PC-3 (cell line): ENCODE results near the gene SPOP. TPM values are rescaled to one million over a fixed set of nuclear protein-coding genes. Genes with fewer than 3 reads are reported as not detected.
"Not testable (repeated sequence)": the region's sequence is repeated elsewhere in the genome, so short reads cannot be mapped to it uniquely, and the experiment has no call there.

ENCODE experiments used
- ATAC-seq: fragments of 200-7000 bp; cut with Tn5 transposase; 2 replicates; pipeline ENCODE4 v1.9.1; 2020; ENCODE audit warnings: mild to moderate bottlenecking, moderate library complexity
- BruUV-seq: library from RNA; stranded (reverse); fragments of 400-500 nt; replicated peaks from 2 replicates; lab custom pipeline; 2021; lab: Mats Ljungman, UMichigan
- CTCF ChIA-PET: fragments of 300-600 bp; sonication (Branson Sonifier 250); formaldehyde crosslinking; loops from one replicate; lab custom pipeline; 2022; ENCODE audit warnings: antibody characterized with exemption; lab: Charles Lee
- POLR2A ChIA-PET: fragments of 300-600 bp; sonication (Branson Sonifier 250); formaldehyde crosslinking; loops from one replicate; lab custom pipeline; 2022; ENCODE audit warnings: antibody characterized with exemption; ENCODE audit not compliant: unreplicated experiment; lab: Charles Lee
- DNase-seq: peaks from one replicate; pipeline ENCODE4 v3.0.0-alpha.2; 2015
- H2AFZ ChIP-seq: fragments of 300-600 bp; sonication (generic); 2 replicates; pipeline ENCODE4 v1.6.0; 2016; ENCODE audit warnings: antibody characterized with exemption, low read length
- H3F3A ChIP-seq: fragments of 300-600 bp; sonication (generic); one replicate; pipeline ENCODE4 v1.6.0; 2017; ENCODE audit warnings: antibody characterized with exemption, low read length, control low read depth, mild to moderate bottlenecking; ENCODE audit not compliant: unreplicated experiment
- H3K27ac ChIP-seq: fragments of 300-600 bp; sonication (generic); 2 replicates; pipeline ENCODE4 v1.5.1; 2016; ENCODE audit warnings: mild to moderate bottlenecking, low read length
- H3K27me3 ChIP-seq: fragments of 300-600 bp; sonication (generic); 2 replicates; pipeline ENCODE4 v1.6.1; 2016; ENCODE audit warnings: low read length, mixed read lengths
- H3K36me3 ChIP-seq: fragments of 300-600 bp; sonication (generic); 2 replicates; pipeline ENCODE4 v1.6.1; 2016; ENCODE audit warnings: low read depth, mixed run types, low read length, mixed read lengths
- H3K4me1 ChIP-seq: fragments of 300-600 bp; sonication (generic); 2 replicates; pipeline ENCODE4 v1.5.1; 2016; ENCODE audit warnings: low read length; ENCODE audit not compliant: insufficient read depth
- H3K4me2 ChIP-seq: fragments of 300-600 bp; sonication (generic); 2 replicates; pipeline ENCODE4 v1.6.0; 2016; ENCODE audit warnings: low read length
- H3K4me3 ChIP-seq: fragments of 300-600 bp; sonication (generic); 2 replicates; pipeline ENCODE4 v1.5.1; 2016; ENCODE audit warnings: mild to moderate bottlenecking, low read length, mixed read lengths
- H3K79me2 ChIP-seq: fragments of 300-600 bp; sonication (generic); 2 replicates; pipeline ENCODE4 v1.6.1; 2017; ENCODE audit warnings: low read length, mixed read lengths
- H3K9ac ChIP-seq: fragments of 300-600 bp; sonication (generic); 2 replicates; pipeline ENCODE4 v1.6.0; 2016; ENCODE audit warnings: mild to moderate bottlenecking, low read length
- H3K9me2 ChIP-seq: fragments of 300-600 bp; sonication (generic); replicated peaks from 2 replicates; pipeline ENCODE4 v1.6.1; 2016; ENCODE audit warnings: mixed run types, low read length, mixed read lengths
- H3K9me3 ChIP-seq: fragments of 300-600 bp; sonication (generic); 2 replicates; pipeline ENCODE4 v1.6.1; 2016; ENCODE audit warnings: low read length, mixed read lengths
- H4K20me1 ChIP-seq: fragments of 300-600 bp; sonication (generic); 2 replicates; pipeline ENCODE4 v1.6.1; 2016; ENCODE audit warnings: low read length, mixed read lengths
- EZH2 ChIP-seq: fragments of 300-600 bp; sonication (generic); IDR thresholded peaks from one replicate; pipeline ENCODE4 v1.6.1; 2017; ENCODE audit warnings: antibody characterized with exemption, mild to moderate bottlenecking, low read length; ENCODE audit not compliant: unreplicated experiment
- EZH2phosphoT487 ChIP-seq: fragments of 300-600 bp; sonication (generic); IDR thresholded peaks from 2 replicates; pipeline ENCODE4 v1.6.1; 2018; ENCODE audit warnings: mild to moderate bottlenecking, antibody characterized with exemption, low read length, borderline replicate concordance
- intact Hi-C: fragments of 100-400 bp; cut with micrococcal nuclease; formaldehyde crosslinking; loops from 2 replicates; pipeline ENCODE4 v1.9.0; 2023
- total RNA-seq: library from RNA; depleted of rRNA; stranded (reverse); fragments of >200 nt; gene quantifications from 2 replicates; pipeline ENCODE4 v1.2.3, GENCODE V29; 2014
- TF ChIP-seq, protein P1 (sequence below): fragments of 300-600 bp; sonication (generic); conservative IDR thresholded peaks from 2 replicates; pipeline ENCODE4 v1.5.1; 2017; ENCODE audit warnings: antibody characterized with exemption, low read depth, mild to moderate bottlenecking, low read length

Gene SPOP
- total RNA-seq, 1 experiment from 2014 or later, result 54.7 TPM

GRCh38 chr17:49647256-49647585 lies 30.7 kb downstream of the SPOP start:
- Histone ChIP-seq H3F3A (peaks cover 9% of the 10 kb centered on the region), H3K4me1 (peaks cover 19% of the 10 kb centered on the region), H3K27me3 (no peaks in the 10 kb centered on the region), H3K4me3 (no peak overlapping the region), H3K9ac (no peak overlapping the region), H3K36me3 (no peaks in the 10 kb centered on the region), H3K9me3 (no peaks in the 10 kb centered on the region), H3K27ac (peak overlapping the region; percentile 62), H3K9me2 (no peaks in the 10 kb centered on the region), H3K4me2 (peak overlapping the region; percentile 75; the same call in 1 of the 2 replicates), H4K20me1 (no peaks in the 10 kb centered on the region), H2AFZ (no peak overlapping the region), H3K79me2 (peaks cover 74% of the 10 kb centered on the region)
- DNase-seq, result no peak
- TF ChIP-seq EZH2phosphoT487 (no peak), EZH2 (no peak)
- TF ChIP-seq, protein P1, sequence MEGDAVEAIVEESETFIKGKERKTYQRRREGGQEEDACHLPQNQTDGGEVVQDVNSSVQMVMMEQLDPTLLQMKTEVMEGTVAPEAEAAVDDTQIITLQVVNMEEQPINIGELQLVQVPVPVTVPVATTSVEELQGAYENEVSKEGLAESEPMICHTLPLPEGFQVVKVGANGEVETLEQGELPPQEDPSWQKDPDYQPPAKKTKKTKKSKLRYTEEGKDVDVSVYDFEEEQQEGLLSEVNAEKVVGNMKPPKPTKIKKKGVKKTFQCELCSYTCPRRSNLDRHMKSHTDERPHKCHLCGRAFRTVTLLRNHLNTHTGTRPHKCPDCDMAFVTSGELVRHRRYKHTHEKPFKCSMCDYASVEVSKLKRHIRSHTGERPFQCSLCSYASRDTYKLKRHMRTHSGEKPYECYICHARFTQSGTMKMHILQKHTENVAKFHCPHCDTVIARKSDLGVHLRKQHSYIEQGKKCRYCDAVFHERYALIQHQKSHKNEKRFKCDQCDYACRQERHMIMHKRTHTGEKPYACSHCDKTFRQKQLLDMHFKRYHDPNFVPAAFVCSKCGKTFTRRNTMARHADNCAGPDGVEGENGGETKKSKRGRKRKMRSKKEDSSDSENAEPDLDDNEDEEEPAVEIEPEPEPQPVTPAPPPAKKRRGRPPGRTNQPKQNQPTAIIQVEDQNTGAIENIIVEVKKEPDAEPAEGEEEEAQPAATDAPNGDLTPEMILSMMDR, result no peak
- intact Hi-C loops, result no loop called here
- BruUV-seq, result no TSS peak
- POLR2A ChIA-PET, result interaction anchor here (0.7 to 1.0 kb wide), 3 partner anchors 10 to 30 kb away, joined by 4 to 10 read pairs (median 7); no protein-coding TSS in a partner anchor
- CTCF ChIA-PET, result interaction anchor here (0.5 kb wide), 1 partner anchor 13 kb away, joined by 3 read pairs; no protein-coding TSS in a partner anchor
- peak; percentile 43 for ATAC-seq

GRCh38 chr17:49646391-49647255 lies 31.3 kb downstream of the SPOP start:
- H3K4me1 ChIP-seq, result peaks cover 19% of the 10 kb centered on the region
- no peaks in the 10 kb centered on the region for H3K27me3 ChIP-seq
- no peaks in the 10 kb centered on the region for H3K9me3 ChIP-seq
- peak overlapping the region; percentile 54 for H3K4me3 ChIP-seq
- peak overlapping the region; percentile 62 for H3K27ac ChIP-seq
- H4K20me1 ChIP-seq, result no peaks in the 10 kb centered on the region
- H3K9me2 ChIP-seq, result no peaks in the 10 kb centered on the region
- CTCF ChIA-PET, result interaction anchor here (0.5 to 0.9 kb wide), 5 partner anchors 14 to 380 kb away, joined by 3 to 5 read pairs (median 3); no protein-coding TSS in a partner anchor
- peak overlapping the region; percentile 18 for H2AFZ ChIP-seq
- peak; percentile 88 for DNase-seq
- peaks cover 9% of the 10 kb centered on the region for H3F3A ChIP-seq
- intact Hi-C loops, result no loop called here
- no peak overlapping the region for H3K9ac ChIP-seq
- POLR2A ChIA-PET, result interaction anchor here (0.6 to 1.0 kb wide), 6 partner anchors 9 to 1650 kb away, joined by 3 to 10 read pairs (median 6); no protein-coding TSS in a partner anchor
- no TSS peak for BruUV-seq
- H3K79me2 ChIP-seq, result peaks cover 69% of the 10 kb centered on the region
- ATAC-seq, result peak; percentile 99
- H3K36me3 ChIP-seq, result no peaks in the 10 kb centered on the region
- peak overlapping the region; percentile 75 for H3K4me2 ChIP-seq
- no peak for TF ChIP-seq EZH2
- TF ChIP-seq, protein P1, result no peak
- TF ChIP-seq EZH2phosphoT487, result no peak

DNA sequence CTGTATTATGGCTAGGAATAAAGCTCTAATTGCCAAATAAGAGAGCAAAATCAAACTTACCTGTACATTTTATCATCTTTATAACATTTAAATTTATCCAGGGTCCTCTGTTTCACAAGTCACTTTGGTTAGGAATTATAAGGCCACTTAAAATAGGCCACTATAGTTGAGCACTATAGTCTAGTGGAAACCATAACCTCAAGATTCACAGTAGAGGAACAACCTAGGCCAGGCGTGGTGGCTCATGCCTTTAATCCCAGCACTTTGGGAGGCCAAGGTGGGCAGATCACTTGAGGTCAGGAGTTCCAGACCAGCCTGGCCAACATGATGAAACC lies 31.9 kb downstream of the SPOP start:
- peaks cover 63% of the 10 kb centered on the region for H3K79me2 ChIP-seq
- H3K4me3 ChIP-seq, result not testable (repeated sequence)

More for the DNA sequence above, 31.9 kb downstream of the SPOP start:
- H4K20me1 ChIP-seq, H3K27me3 ChIP-seq, DNase-seq, H3K9ac ChIP-seq, intact Hi-C loops, H3K9me2 ChIP-seq, ATAC-seq, BruUV-seq, H3F3A ChIP-seq, H3K36me3 ChIP-seq, H3K9me3 ChIP-seq, H2AFZ ChIP-seq: not testable (repeated sequence)
- POLR2A ChIA-PET, result interaction anchor here (0.6 kb wide), 2 partner anchors 51 to 1649 kb away, joined by 3 read pairs; no protein-coding TSS in a partner anchor
- Histone ChIP-seq H3K27ac (peak overlapping the region; percentile 62), H3K4me2 (peak overlapping the region; percentile 75; the same call in 1 of the 2 replicates), H3K4me1 (peaks cover 19% of the 10 kb centered on the region)
- CTCF ChIA-PET, result interaction anchor here (0.9 kb wide), 1 partner anchor 78 kb away, joined by 3 read pairs; no protein-coding TSS in a partner anchor
